GM12873 (cell line): Measurements from ENCODE around the gene SPTLC1.

Experiments used
- TF ChIP-seq, protein P1 (sequence below): IDR thresholded peaks from 2 replicates; pipeline ENCODE4 v1.5.1; 2012; ENCODE audit warnings: low read depth, mild to moderate bottlenecking, moderate library complexity, low read length, control low read depth; ENCODE audit not compliant: insufficient read depth; ENCODE audit errors: missing control alignments

Gene SPTLC1

DNA sequence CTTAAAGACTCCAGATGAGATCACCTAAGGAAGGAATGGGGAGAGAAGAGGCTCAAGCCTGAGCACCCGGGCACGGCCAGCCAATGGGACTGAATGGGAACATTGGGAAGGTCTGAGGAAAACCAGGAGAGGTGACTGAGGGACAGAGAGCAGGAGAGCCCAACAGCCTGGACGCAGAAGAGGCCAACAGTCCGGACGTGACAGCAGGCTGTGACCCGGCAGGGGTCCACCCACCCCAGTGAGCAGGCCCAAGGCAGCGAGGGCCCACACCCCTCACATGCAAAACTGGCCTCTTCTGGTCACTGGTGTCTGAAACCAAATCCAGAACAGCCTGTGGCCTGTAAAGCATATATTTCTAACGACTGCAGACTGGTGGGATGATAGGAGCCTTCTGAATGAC, 7.6 kb upstream of the SPTLC1 start:
- TF ChIP-seq, protein P1, sequence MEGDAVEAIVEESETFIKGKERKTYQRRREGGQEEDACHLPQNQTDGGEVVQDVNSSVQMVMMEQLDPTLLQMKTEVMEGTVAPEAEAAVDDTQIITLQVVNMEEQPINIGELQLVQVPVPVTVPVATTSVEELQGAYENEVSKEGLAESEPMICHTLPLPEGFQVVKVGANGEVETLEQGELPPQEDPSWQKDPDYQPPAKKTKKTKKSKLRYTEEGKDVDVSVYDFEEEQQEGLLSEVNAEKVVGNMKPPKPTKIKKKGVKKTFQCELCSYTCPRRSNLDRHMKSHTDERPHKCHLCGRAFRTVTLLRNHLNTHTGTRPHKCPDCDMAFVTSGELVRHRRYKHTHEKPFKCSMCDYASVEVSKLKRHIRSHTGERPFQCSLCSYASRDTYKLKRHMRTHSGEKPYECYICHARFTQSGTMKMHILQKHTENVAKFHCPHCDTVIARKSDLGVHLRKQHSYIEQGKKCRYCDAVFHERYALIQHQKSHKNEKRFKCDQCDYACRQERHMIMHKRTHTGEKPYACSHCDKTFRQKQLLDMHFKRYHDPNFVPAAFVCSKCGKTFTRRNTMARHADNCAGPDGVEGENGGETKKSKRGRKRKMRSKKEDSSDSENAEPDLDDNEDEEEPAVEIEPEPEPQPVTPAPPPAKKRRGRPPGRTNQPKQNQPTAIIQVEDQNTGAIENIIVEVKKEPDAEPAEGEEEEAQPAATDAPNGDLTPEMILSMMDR: no peak

DNA sequence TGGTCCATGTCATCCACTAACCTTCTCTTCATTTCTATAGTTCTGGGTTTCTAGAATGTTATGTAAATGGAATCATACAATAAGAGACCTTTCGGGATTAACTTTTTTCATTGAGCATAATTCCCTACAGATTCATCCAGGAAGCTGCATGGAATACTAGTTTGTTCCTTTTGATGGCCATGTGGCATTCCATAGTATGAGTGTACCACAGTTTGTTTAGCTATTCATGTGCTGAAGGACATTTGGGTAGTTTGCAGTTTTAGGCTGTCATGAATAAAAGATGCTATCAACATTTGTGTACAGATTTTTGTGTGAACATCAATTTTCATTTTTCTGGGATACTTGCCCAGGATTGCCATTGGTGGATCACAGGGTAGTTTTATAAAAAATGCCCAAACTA, 6.8 kb upstream of the SPTLC1 start:
- TF ChIP-seq, protein P1: no peak

DNA sequence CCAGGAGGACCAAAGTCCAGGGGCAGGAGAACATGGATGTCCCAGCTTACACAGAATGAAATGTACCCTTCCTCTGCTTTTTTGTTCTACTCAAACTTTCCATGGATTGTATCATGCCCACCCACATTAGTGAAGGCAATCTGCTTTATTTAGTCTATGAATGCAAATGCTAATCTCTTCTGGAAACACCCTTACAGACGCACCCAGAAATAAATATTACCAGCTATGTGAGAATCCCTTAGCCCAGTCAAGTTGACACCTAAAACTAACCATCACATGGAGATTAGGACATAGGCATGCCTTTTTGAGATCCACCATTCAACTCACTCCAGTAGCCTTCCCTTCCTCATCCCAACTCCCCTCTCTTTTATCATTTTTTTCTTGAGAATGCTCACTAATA, 6.1 kb upstream of the SPTLC1 start:
- TF ChIP-seq, protein P1: no peak

DNA sequence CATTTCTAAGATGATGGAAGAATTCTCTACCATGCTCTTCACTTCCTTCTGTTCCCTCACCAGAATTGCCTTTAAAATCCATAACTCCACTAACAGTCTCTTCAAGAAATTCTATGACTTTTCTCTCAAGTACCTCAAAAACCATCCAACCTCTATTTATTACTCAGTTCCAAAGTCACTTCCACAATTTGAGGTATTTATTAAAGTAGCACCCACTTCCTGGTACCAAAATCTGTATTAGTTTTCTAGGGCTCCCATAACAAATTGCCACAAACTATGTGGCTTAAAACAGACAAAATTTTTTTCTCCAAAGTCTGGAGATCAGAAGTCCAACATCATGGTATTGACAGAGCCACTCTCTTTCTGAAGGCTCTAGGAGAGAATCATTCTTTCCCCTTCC, 4.9 kb upstream of the SPTLC1 start:
- TF ChIP-seq, protein P1: no peak

DNA sequence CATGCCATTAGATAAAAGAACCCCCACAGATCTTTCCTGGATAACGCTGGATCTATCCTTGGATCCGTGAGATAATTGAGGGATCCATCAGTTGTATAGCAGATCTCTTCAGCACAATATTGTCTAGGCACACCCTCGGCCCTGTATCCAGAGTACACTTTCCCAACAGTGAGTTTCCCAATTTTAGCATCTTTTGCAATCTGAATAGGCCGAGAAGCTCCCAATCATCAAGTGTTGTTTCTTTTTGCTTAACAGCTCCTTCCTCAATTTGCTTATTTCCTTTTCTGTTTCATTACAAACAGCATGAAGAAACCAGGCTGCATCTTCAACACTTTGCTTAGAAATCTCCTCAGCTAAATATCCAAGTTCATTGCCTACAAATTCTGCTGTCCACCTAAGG, 4.4 kb upstream of the SPTLC1 start:
- TF ChIP-seq, protein P1: no peak

DNA sequence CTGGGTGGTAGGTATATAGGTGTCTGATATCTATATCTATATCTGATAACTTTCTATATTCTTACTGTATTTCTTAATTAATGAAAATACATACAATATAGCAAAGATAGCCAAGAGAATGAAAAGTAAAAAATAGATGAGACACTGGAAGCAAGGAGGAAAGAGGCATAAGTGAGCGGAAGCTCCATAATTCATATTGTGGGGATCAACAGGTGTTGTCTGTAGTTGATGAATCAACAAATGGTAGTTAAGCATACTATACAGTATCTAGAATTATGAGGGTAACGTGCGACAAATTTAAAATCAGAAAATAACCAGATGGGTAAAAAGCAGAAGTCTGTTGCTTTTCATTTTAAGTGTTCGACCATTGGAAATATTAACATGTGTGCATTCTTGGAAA, 7.1 kb downstream of the SPTLC1 start:
- TF ChIP-seq, protein P1: no peak

DNA sequence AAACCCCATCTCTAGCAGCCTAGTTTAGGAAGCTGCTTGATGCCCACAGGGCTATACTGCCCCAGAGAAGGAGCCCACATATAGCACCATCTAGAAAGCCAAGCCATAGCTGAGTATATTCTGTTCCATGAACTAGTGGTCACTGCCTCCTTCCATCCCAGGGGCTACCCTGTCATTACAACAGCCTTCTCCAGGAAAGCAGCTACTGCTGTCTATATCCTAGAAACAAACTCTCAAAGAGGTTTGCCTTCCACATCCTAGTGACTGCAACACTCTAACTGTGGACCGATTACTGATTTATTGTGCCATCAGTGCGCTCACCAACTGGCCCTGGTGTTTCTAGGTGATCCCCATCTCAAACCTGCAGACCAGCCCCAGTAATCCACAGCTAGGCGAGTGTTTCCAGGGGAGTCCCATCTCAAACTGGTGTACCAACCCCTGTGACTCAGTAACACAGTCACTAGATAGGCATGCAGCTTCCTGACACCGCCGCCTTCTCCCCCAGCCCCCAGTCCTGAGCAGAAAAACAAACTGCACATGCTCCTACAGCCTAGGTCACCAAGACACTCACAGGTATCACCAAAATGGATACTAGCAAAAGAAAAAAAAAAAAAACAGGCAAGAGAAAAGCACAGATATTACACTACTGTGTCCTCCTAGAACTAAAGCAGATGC, 14.8 kb downstream of the SPTLC1 start:
- TF ChIP-seq, protein P1: no peak
